Stomach (tissue), 4 donors: ENCODE results near the gene F10.

Experiments
- POLR2A ChIP-seq, 4 donors: fragments of 450-650 bp; IDR thresholded peaks; one replicate each; pipeline ENCODE4 v1.6.1; 2016; ENCODE audit warnings: antibody characterized with exemption in 4 of 4, control low read depth in 2 of 4, mild to moderate bottlenecking in 1 of 4, moderate library complexity in 1 of 4
- POLR2AphosphoS5 ChIP-seq, 3 donors: sonication (generic); formaldehyde crosslinking; IDR thresholded peaks; one replicate each; pipeline ENCODE4 v1.6.1; 2016; ENCODE audit warnings: antibody characterized with exemption in 3 of 3
- TF ChIP-seq, protein P1 (sequence below), 7 experiments: fragments of 450-650 bp in 4 of 7; fragments of 200-600 bp in 3 of 7; sonication (generic) in 3 of 7; IDR thresholded peaks; one replicate each; pipeline ENCODE4 v1.5.1; 2016 to 2019; ENCODE audit warnings: antibody characterized with exemption in 7 of 7, control low read depth in 2 of 7, mild to moderate bottlenecking in 1 of 7

DNA sequence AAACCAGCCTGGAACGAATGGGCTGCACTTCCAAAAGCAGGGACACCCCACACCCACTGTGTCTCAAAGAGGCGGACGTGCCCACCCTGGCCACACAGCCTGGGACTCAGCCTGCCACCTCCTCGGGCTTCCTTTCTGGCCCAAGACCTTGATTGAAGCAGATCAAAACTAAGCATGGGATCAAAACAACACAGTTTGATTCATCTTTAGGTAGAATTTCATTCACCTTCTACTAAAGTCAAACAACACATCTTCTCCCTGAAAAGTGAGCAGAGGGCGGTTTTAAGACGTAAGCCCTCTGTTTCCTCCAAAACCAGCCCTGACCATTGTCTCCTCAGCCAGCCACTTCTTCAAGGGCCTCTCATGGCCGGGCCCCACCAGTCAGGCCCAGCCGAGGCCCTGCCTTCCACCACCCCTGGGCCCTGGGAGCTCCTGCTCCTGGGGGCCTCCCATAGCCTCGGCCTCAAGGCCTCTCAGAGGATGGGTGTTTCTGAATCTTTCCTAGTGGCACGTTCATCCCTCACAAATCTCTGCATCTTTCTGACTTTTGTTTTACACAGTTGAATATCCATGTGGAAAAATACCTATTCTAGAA is 6.3 kb upstream of the F10 start:
- TF ChIP-seq POLR2A (IDR thresholded peaks at IDR 0.05) (no peak), POLR2AphosphoS5 (IDR thresholded peaks at IDR 0.05) (no peak)
- TF ChIP-seq, protein P1, sequence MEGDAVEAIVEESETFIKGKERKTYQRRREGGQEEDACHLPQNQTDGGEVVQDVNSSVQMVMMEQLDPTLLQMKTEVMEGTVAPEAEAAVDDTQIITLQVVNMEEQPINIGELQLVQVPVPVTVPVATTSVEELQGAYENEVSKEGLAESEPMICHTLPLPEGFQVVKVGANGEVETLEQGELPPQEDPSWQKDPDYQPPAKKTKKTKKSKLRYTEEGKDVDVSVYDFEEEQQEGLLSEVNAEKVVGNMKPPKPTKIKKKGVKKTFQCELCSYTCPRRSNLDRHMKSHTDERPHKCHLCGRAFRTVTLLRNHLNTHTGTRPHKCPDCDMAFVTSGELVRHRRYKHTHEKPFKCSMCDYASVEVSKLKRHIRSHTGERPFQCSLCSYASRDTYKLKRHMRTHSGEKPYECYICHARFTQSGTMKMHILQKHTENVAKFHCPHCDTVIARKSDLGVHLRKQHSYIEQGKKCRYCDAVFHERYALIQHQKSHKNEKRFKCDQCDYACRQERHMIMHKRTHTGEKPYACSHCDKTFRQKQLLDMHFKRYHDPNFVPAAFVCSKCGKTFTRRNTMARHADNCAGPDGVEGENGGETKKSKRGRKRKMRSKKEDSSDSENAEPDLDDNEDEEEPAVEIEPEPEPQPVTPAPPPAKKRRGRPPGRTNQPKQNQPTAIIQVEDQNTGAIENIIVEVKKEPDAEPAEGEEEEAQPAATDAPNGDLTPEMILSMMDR (IDR thresholded peaks at IDR 0.05), result no peak
